SHP77 treated with DMSO at 0.1 percent for 48 hours (cell line): ENCODE data around the gene CTXND2.
"Not testable (repeated sequence)": the region's sequence is repeated elsewhere in the genome, so short reads cannot be mapped to it uniquely, and the experiment has no call there.

Experiments used
- DNase-seq: peaks from one replicate; lab custom pipeline; 2025; lab: John Stamatoyannopoulos, UW

The CTXND2 gene

DNA sequence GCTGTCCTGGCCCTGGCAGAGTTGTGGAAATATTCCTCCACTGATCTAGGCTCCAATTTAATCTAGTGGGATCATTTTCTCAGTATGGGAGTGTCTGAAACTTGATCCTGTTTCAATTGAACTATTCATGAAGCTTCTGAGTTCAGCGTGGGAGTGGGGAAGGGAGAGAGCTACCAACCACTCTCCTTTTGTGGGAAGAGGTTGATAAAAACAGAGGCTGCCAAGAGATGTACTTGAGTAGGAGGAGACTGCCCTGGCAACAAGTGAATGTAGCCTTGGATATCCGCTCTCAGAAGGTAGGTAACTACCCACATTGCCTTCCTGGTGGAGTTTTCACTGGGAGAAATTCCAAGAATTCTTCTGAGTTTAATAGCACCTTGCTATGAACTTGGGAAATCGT lies at the start of gene CTXND2:
CTXND2 (plus strand) TSS at position 119 of the 400 bp plus-strand sequence. CDS start 25,179 bp downstream, outside the sequence.
- no peak for DNase-seq

DNA sequence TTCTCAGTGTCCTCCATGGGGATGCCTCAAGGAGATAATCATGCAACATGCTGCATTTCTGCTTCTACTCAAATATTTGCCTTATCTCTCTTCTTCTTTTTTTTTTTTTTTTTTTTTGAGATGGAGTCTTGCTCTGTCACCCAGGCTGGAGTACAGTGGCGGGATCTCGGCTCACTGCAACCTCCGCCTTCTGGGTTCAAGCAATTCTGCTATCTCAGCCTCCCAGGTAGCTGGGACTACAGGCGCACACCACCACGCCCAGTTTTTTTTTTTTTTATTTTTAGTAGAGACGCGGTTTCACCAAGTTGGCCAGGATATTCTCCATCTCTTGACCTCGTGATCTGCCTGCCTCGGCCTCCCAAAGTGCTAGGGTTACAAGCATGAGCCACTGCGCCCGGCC lies 46.1 kb upstream of the CTXND2 start:
- not testable (repeated sequence) for DNase-seq

- DNase-seq: no peak
Observed at GRCh38 chr1:150841626-150842025, 45.3 kb upstream of the CTXND2 start.

DNA sequence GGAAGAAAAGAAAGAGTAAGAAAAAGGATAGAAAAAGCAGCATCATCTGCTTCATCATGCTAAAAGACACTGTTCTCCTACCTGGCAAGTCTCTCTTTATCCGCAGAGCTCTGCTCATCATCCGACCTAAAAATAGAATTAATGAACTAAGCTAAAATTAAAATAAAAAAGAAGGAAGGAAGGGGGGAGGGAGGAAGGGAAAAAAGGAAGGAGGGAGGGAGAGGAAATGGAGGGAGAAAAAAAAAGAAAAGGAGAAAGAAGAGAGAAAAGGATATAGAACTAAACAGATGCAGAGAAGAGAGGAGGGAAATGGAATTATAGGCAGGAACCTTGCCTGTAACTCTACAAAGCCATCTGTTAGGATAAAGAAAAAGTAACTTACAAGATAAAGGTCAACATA lies 44.6 kb upstream of the CTXND2 start:
- no peak for DNase-seq

DNA sequence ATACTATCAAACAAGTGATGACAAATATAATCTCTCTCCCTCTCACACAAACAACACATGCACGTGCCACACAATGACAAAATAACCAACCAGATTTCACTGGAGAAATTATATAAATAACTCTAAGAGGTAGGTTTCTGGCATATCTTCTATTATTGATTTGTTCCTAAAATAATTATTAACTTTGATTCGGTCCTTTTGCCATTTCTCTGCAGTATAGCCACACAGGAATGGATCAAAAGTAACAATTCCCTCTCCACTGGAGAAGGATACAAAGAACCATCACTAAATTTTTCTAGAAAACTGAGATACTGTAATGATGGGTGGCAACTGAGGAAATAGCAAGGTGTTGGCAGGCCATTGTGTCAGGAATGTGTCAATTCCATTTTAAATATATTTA lies 44.0 kb upstream of the CTXND2 start:
- no peak for DNase-seq

- DNase-seq: no peak
Observed at GRCh38 chr1:150843474-150843873, 43.5 kb upstream of the CTXND2 start.

DNA sequence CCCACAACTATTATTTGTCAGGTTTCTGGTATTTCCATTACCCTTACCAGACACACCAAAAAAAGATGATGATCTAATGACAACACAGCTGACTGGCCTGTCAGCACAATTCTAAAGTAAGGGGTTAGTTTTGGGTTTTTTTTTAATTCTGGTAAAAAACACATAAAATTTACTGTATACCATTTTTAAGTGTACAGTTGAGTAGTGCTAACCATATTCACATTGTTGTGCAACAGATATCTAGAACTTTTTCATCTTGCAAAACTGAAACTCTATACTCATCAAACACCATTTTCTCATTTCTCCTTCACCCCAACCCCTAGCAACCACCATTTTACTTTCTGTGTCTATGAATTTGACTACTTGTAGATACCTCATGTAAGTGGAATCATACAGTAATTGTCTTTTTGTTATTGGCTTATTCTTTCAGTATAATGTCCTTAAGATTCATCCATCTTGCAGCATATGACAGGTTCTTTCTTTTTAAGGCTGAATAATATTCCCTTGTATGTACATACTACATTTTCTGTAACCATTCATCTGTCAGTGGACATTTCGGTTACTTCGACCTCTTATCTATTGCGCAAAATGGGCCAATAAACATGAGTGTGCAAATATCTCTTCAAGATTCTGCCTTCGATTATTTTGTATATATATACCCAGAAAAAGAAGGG lies 40.3 kb upstream of the CTXND2 start:
- no peak for DNase-seq

DNA sequence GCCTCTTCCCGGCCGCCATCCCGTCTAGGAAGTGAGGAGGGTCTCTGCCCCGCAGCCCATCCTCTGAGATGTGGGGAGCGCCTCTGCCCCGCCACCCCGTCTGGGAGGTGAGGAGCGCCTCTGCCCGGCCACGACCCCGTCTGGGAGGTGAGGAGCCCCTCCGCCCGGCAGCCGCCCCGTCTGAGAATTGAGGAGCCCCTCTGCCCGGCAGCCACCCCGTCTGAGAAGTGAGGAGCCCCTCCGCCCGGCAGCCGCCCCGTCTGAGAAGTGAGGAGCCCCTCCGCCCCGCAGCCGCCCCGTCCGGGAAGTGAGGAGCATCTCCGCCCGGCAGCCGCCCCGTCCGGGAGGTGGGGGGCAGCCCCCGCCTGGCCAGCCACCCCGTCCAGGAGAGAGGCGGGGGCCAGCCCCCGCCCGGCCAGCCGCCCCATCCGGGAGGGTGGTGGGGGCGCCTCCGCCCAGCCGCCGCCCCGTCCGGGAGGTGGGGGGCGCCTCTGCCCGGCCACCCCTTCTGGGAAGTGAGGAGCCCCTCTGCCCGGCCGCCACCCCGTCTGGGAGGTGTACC lies 36.1 kb upstream of the CTXND2 start:
- not testable (repeated sequence) for DNase-seq

DNA sequence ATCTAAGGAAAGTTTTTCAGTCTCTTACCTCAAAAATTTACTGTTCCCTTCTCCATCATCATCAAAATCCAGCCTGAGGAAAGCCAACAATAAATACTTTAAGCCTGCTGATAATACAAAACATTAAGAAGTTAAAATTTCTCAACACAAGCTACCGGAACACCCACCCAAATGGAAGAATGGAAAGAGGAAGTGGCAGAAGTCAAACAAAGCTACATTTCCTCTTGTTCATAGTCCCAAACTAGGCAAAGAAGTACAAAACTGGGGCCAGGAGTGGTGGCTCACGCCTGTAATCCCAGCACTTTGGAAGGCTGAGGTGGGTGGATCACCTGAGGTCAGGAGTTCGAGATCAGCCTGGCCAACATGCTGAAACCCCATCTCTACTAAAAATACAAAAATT lies 34.2 kb upstream of the CTXND2 start:
- DNase-seq: not testable (repeated sequence)

- DNase-seq: no peak
Observed at GRCh38 chr1:150863724-150864123, 23.2 kb upstream of the CTXND2 start.

DNA sequence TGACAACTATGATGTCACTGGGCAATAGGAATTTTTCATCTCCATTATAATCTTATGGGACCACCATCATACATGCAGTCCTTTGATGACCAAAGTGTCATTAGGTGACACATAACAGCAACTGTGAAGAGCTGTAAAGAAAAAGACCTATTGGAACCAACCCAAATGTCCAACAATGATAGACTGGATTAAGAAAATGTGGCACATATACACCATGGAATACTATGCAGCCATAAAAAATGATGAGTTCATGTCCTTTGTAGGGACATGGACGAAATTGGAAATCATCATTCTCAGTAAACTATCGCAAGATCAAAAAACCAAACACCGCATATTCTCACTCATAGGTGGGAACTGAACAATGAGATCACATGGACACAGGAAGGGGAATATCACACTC lies 22.7 kb upstream of the CTXND2 start:
- DNase-seq: not testable (repeated sequence)

DNA sequence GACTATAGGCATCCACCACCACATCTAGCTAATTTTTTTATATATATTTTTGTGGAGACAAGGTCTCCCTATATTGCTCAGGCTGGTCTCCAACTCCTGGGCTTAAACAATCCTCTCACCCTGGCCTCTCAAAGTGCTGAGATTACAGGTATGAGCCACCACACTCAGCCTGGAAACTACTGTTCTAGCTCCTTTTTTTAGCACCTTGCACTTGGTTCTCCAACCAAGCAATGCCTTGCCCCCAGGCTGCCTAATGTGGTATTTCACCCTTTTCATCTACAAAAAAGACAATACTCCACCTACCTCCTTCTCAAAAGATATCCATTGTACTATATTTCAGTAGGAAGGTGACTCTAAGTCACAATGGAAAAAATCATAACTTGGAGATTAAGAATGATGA lies 17.3 kb upstream of the CTXND2 start:
- no peak for DNase-seq

GRCh38 chr1:150872572-150872971 lies 14.4 kb upstream of the CTXND2 start:
- no peak for DNase-seq

DNA sequence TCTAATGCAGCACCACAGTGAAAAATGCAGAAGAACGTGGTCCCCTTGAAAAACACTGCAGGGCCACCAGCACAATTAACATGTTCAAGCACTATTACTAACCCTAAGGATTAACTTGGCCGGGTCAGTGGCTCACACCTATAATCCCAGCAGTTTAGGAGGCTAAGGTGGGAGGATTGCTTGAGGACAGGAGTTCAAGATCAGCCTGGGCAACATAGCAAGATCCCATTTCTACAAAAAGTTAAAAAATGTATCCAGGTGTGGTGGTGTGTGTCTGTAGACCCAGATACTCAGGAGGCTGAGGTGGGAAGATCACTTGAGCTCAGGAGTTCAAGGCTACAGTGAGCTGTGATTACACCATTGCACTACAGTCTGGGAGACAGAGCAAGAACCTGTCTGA lies 13.4 kb upstream of the CTXND2 start:
- no peak for DNase-seq

DNA sequence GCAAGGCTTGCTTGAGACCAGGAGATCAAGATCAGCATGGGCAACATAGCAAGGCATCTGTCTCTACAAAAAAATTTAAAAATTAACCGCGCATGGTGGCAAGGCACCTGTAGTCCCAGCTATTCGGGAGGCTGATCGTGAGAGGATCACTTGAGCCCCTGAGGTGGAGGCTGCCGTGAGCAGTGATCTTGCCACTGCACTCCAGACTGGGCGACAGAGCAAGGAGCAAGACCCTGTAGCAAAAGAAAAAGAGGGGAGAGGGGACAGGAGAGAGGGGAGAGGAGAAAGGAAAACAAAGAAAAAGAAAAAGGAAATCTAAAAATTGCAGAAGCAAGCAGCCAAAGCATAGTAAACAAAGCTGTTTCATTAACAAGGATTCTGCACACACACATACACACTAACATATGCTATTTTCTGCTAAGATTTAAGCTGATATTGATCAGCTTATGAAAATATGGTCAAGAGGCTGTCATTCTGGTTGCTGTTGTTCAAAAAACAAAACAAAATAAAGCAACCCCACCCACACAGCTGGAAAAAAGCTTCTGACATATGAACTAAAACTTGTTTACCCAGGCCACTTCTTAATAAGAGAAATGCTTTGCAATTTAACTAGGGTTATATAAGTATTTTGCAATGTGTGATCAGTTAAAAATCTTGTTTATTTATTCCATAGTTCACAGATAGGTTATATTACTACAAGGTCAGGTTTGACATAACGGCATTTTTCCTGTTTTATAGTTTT lies 12.3 kb upstream of the CTXND2 start:
- DNase-seq: no peak

- DNase-seq: peak; percentile 53
Observed at GRCh38 chr1:150875197-150876118, 11.5 kb upstream of the CTXND2 start.

- peak; percentile 81 for DNase-seq
Observed at GRCh38 chr1:150876119-150876454, 10.8 kb upstream of the CTXND2 start.

DNA sequence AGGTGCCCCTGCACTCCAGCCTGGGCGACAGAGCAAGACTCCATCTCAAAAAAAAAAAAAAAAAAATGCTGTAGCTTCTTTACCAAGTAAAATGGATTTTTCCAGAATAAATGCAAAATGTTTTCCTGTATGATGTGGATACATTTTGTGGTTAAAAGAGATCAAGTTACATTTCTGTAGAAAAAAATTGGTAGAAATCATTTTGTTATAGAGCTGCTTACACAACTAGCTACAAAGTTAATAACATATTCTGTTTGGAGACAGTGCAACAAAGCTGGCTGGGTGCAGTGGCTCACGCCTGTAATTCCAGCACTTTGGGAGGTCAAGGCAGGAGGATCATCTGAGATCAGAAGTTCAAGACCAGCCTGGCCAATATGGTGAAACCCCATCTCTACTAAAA lies 8.0 kb upstream of the CTXND2 start:
- DNase-seq: not testable (repeated sequence)

DNA sequence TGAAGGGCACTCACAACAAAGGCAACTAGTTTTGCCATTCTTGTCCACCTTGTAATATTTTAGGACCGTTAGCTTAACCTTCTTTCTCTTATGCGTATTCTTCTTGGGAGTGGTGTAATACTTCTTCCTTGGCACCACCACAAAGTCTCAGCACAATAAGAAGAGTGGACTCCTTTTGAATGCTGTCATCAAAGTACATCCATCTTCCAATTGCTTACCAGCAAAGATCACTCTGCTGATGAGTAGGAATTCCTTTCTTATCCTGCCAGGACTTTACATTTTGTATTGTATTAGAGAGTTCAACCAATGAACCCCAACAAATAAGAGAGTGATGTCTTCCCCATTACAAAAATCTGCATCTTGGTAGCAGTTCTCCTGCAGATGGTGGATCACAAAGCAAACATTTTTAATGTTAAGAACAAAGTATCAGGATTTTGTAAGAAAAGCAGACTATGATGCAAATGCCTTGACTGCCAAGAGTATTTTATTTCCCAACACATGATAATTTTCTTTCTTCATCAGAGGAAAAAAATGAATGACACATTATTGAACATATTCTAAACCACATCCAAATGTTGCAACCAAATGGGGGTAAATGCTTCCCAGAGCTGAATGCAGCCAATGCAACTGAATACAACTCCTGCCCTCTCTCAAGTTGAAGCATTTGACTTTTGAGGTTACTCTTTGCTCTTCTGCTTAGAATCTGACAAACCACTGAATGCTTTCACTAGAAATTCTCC lies 5.4 kb upstream of the CTXND2 start:
- DNase-seq: no peak

- DNase-seq: not testable (repeated sequence)
Observed at GRCh38 chr1:150883121-150883520, 3.8 kb upstream of the CTXND2 start.

- no peak for DNase-seq
Observed at GRCh38 chr1:150888727-150889126, 1.8 kb downstream of the CTXND2 start.

GRCh38 chr1:150890033-150890416 lies 3.1 kb downstream of the CTXND2 start:
- DNase-seq: no peak
